ENCODE data around the gene DNHD1.
A peak's percentile ranks its signal among the peaks of the same experiment; 100 is the strongest.

Gene DNHD1

GRCh38 chr11:6614446-6614845 is 117.4 kb downstream of the DNHD1 start:
- no peak for DNase-seq

- DNase-seq, result no peak
Measured at GRCh38 chr11:6615046-6615445, 118.0 kb downstream of the DNHD1 start.

- DNase-seq, result peak; percentile 66
Measured at GRCh38 chr11:6615882-6616585, 119.0 kb downstream of the DNHD1 start.

GRCh38 chr11:6616596-6617250 is 119.6 kb downstream of the DNHD1 start:
- DNase-seq, result no peak

- peak; percentile 40 for DNase-seq
Measured at GRCh38 chr11:6617315-6617781, 120.3 kb downstream of the DNHD1 start.

GRCh38 chr11:6618117-6619003 is 121.3 kb downstream of the DNHD1 start:
- DNase-seq, result peak; percentile 72

GRCh38 chr11:6619004-6619745 is 122.1 kb downstream of the DNHD1 start, which contains the start of gene TPP1:
TSS of gene TPP1 (minus strand) at chr11:6619422. CDS start at chr11:6619400, 22 bp downstream.
- peak; percentile 95 for DNase-seq

GRCh38 chr11:6620636-6621035 is 123.6 kb downstream of the DNHD1 start:
- DNase-seq, result no peak
